GM12892 (cell line): ENCODE data around the gene SHMT2.

Experiments used
- DNase-seq: peaks from one replicate; pipeline ENCODE4 v3.0.0; 2011; ENCODE audit not compliant: insufficient read length
- FAIRE-seq: peaks from 2 replicates; lab custom pipeline; 2011; peaks lifted over from hg19 to GRCh38; lab: Jason Lieb, UNC
- POLR2A ChIP-seq: IDR thresholded peaks from 2 replicates; pipeline ENCODE4 v1.6.1; 2011; ENCODE audit warnings: low read depth, low read length, control low read depth
- POLR2AphosphoS5 ChIP-seq: IDR thresholded peaks from 2 replicates; pipeline ENCODE4 v1.6.1; 2011; ENCODE audit warnings: low read depth, low read length, control low read depth
- TAF1 ChIP-seq: IDR thresholded peaks from 2 replicates; pipeline ENCODE4 v1.6.1; 2011; ENCODE audit warnings: low read depth, mild to moderate bottlenecking, control low read depth, low read length, borderline replicate concordance

Gene SHMT2

GRCh38 chr12:57233357-57234232, 4.1 kb downstream of the SHMT2 start:
- FAIRE-seq (no peak), DNase-seq (no peak)
- TF ChIP-seq POLR2AphosphoS5 (no peak), TAF1 (no peak), POLR2A (no peak; the same call in 1 of the 2 replicates)

- FAIRE-seq (no peak), DNase-seq (no peak)
- TF ChIP-seq TAF1 (no peak), POLR2A (no peak), POLR2AphosphoS5 (no peak)
These were observed 4.7 kb downstream of the SHMT2 start for GRCh38 chr12:57234233-57234570.

GRCh38 chr12:57234571-57235016, 5.1 kb downstream of the SHMT2 start:
- FAIRE-seq (no peak), DNase-seq (no peak)
- TF ChIP-seq POLR2A = no peak

- FAIRE-seq (no peak), DNase-seq (no peak)
- TF ChIP-seq POLR2AphosphoS5 (peak; percentile 56; the same call in 1 of the 2 replicates), TAF1 (no peak), POLR2A (no peak)
These were observed 5.7 kb downstream of the SHMT2 start for GRCh38 chr12:57235017-57235727.

GRCh38 chr12:57235728-57236131, 6.2 kb downstream of the SHMT2 start:
- DNase-seq (no peak), FAIRE-seq (no peak)
- TF ChIP-seq POLR2A (no peak), POLR2AphosphoS5 (no peak), TAF1 (no peak)

GRCh38 chr12:57236201-57236924, 6.9 kb downstream of the SHMT2 start:
- DNase-seq (no peak), FAIRE-seq (no peak)
- 0 out of 2 replicates have a peak, but pooled peaks have one; percentile 29 for TF ChIP-seq POLR2AphosphoS5
- no peak for TF ChIP-seq TAF1
- TF ChIP-seq POLR2A = peak; percentile 27; the same call in 1 of the 2 replicates

GRCh38 chr12:57236925-57237595, 7.5 kb downstream of the SHMT2 start:
- no peak for TF ChIP-seq POLR2AphosphoS5
- no peak for TF ChIP-seq TAF1
- no peak for TF ChIP-seq POLR2A
- no peak for DNase-seq
- FAIRE-seq = no peak

- TF ChIP-seq POLR2A (no peak), POLR2AphosphoS5 (no peak), TAF1 (no peak)
- no peak for DNase-seq
These were observed 8.1 kb downstream of the SHMT2 start for GRCh38 chr12:57237596-57237931.

GRCh38 chr12:57237932-57238853, 8.7 kb downstream of the SHMT2 start:
- TF ChIP-seq TAF1 (no peak), POLR2A (no peak), POLR2AphosphoS5 (no peak)
- DNase-seq (peak; percentile 49), FAIRE-seq (no peak)

More at GRCh38 chr12:57237596-57237931, 8.1 kb downstream of the SHMT2 start:
- FAIRE-seq = no peak

- 0 out of 2 replicates have a peak, but pooled peaks have one; percentile 17 for TF ChIP-seq TAF1
- no peak for TF ChIP-seq POLR2AphosphoS5
- peak; percentile 97 for DNase-seq
- peak; percentile 95 for FAIRE-seq
These were observed 9.5 kb downstream of the SHMT2 start for GRCh38 chr12:57238854-57239554.
